K562 (cell line): ENCODE data around the gene CUL5. TPM values are rescaled to one million over a fixed set of nuclear protein-coding genes. Genes with fewer than 3 reads are reported as not detected.

Experiments
- ATAC-seq: fragments of 200-7000 bp; cut with Tn5 transposase; 3 replicates; pipeline ENCODE4 v1.9.1; 2020; ENCODE audit warnings: moderate library complexity
- BruUV-seq: library from RNA; stranded (reverse); fragments of 400-500 nt; replicated peaks from 2 replicates; lab custom pipeline; 2021; lab: Mats Ljungman, UMichigan
- CTCF ChIA-PET: fragments of 300-600 bp; formaldehyde crosslinking; extraction: SDS; loops from one replicate; lab custom pipeline; 2021; ENCODE audit warnings: low intra/inter-chr PET ratio; lab: Yijun Ruan, JAX
- POLR2A ChIA-PET: fragments of 300-600, 350-650 bp; sonication (Branson Sonifier 250); formaldehyde crosslinking; extraction: SDS; loops from one replicate; lab custom pipeline; 2021; ENCODE audit warnings: antibody characterized with exemption, inconsistent platforms; lab: Yijun Ruan, JAX
- DNase-seq, 4 experiments: peaks; one replicate each; pipeline versions ENCODE4 v3.0.0 to v3.0.0-alpha.2; 2011 to 2018; ENCODE audit warnings: low spot score in 3 of 4, mixed read lengths in 3 of 4; ENCODE audit errors: extremely low read depth in 1 of 4
- FAIRE-seq: peaks from 2 replicates; lab custom pipeline; 2011; peaks lifted over from hg19 to GRCh38; lab: Jason Lieb, UNC
- H2AFZ ChIP-seq: 2 replicates; pipeline ENCODE4 v1.6.0; 2011; ENCODE audit warnings: low read depth, low read length, control low read depth, inconsistent platforms
- H3K27ac ChIP-seq: fragments of 200-600 bp; 3 replicates; pipeline ENCODE4 v1.8.0; 2011; ENCODE audit warnings: low read depth, mild to moderate bottlenecking, control low read depth, inconsistent platforms, low read length, moderate library complexity, mixed read lengths; ENCODE audit errors: extremely low read depth
- H3K27me3 ChIP-seq, 2 experiments: fragments of 300-600 bp in 1 of 2; 2 replicates in 1 of 2; 3 replicates in 1 of 2; pipeline versions ENCODE4 v1.6.0 to v1.8.0; 2011; ENCODE audit warnings: inconsistent platforms in 2 of 2, low read length in 2 of 2, mild to moderate bottlenecking in 1 of 2, mixed read lengths in 1 of 2, moderate library complexity in 1 of 2; ENCODE audit not compliant: control insufficient read depth in 2 of 2, insufficient read depth in 2 of 2
- H3K36me3 ChIP-seq: fragments of 300-600 bp; 3 replicates; pipeline ENCODE4 v1.8.0; 2011; ENCODE audit warnings: mild to moderate bottlenecking, low read length, inconsistent platforms; ENCODE audit not compliant: control insufficient read depth, insufficient read depth
- H3K4me1 ChIP-seq, 2 experiments: fragments of 200-600 bp in 1 of 2; replicated peaks in 1 of 2; 2 replicates in 1 of 2; 3 replicates in 1 of 2; pipeline versions ENCODE4 v1.5.1 to v1.8.0; 2011; ENCODE audit warnings: inconsistent platforms in 2 of 2, low read length in 2 of 2, mild to moderate bottlenecking in 1 of 2, mixed read lengths in 1 of 2, moderate library complexity in 1 of 2; ENCODE audit not compliant: control insufficient read depth in 2 of 2, insufficient read depth in 2 of 2
- H3K4me2 ChIP-seq: 2 replicates; pipeline ENCODE4 v1.6.1; 2011; ENCODE audit warnings: low read length, control low read depth, inconsistent platforms, mixed read lengths; ENCODE audit not compliant: insufficient read depth
- H3K4me3 ChIP-seq: fragments of 200-600 bp; sonication (generic), shearing (Covaris generic); 2 replicates; pipeline ENCODE4 v1.5.1; 2016; ENCODE audit warnings: control low read depth, inconsistent platforms
- H3K79me2 ChIP-seq: fragments of 200-600 bp; 3 replicates; pipeline ENCODE4 v1.8.0; 2011; ENCODE audit warnings: low read length, inconsistent platforms; ENCODE audit not compliant: control insufficient read depth, insufficient read depth
- H3K9ac ChIP-seq, 2 experiments: 2 replicates each; pipeline versions ENCODE4 v1.6.0 to v1.6.1; 2011; ENCODE audit warnings: low read depth in 2 of 2, low read length in 2 of 2, control low read depth in 1 of 2, inconsistent platforms in 1 of 2, mild to moderate bottlenecking in 1 of 2, mixed read lengths in 1 of 2; ENCODE audit not compliant: insufficient read depth in 1 of 2
- H3K9me1 ChIP-seq: one replicate; pipeline ENCODE4 v1.6.0; 2011; ENCODE audit warnings: inconsistent platforms, mild to moderate bottlenecking, low read length, moderate library complexity; ENCODE audit not compliant: control insufficient read depth, insufficient read depth
- H3K9me3 ChIP-seq: replicated peaks from 2 replicates; pipeline ENCODE4 v1.5.1; 2011; ENCODE audit warnings: low read depth, low read length, inconsistent platforms; ENCODE audit not compliant: control insufficient read depth, insufficient read depth
- H4K20me1 ChIP-seq: replicated peaks from 2 replicates; pipeline ENCODE4 v1.6.1; 2011; ENCODE audit warnings: low read length, inconsistent platforms, mixed read lengths; ENCODE audit not compliant: control insufficient read depth, insufficient read depth
- AFF4 ChIP-seq: sonication (generic); formaldehyde crosslinking; IDR thresholded peaks from 2 replicates; pipeline ENCODE4 v1.8.0; 2023; ENCODE audit warnings: mild to moderate bottlenecking, missing genetic modification reagents
- DEAF1 ChIP-seq: fragments of 450-650 bp; formaldehyde crosslinking; IDR thresholded peaks from 2 replicates; pipeline ENCODE4 v1.4.0; 2020; ENCODE audit warnings: mild to moderate bottlenecking, moderate library complexity
- REST ChIP-seq, 2 experiments: fragments of 450-650 bp; formaldehyde crosslinking in 1 of 2; IDR thresholded peaks; 2 replicates each; pipeline versions ENCODE4 v1.4.0 to v1.6.1; 2014 to 2020; ENCODE audit warnings: mild to moderate bottlenecking in 2 of 2, borderline replicate concordance in 1 of 2, low read depth in 1 of 2
- ZC3H4 ChIP-seq: sonication (generic); formaldehyde crosslinking; IDR thresholded peaks from 2 replicates; pipeline ENCODE4 v1.9.0; 2021; ENCODE audit warnings: missing genetic modification reagents, borderline replicate concordance
- ZNF384 ChIP-seq: IDR thresholded peaks from 2 replicates; pipeline ENCODE4 v1.6.1; 2012; ENCODE audit warnings: low read depth, low read length, improper control_type of control experiment
- in situ Hi-C: fragments of 300-500 bp; cut with MboI; formaldehyde crosslinking; loops from 4 replicates; pipeline ENCODE4 v1.15.0; 2018; ENCODE audit warnings: inconsistent platforms, mixed read lengths
- intact Hi-C: fragments of 100-400 bp; cut with micrococcal nuclease; formaldehyde crosslinking; loops from 2 replicates; pipeline ENCODE4 v1.14.2; 2022
- polyA plus RNA-seq, 8 experiments: library from polyadenylated mRNA; depleted of rRNA in 4 of 8; stranded (reverse) in 5 of 8; unstranded in 3 of 8; fragments of >200 nt; fragmentation: Nextera tagmentation in 2 of 8; fragmentation: Illumina TruSeq in 1 of 8; extraction: Ambion mirVana in 2 of 8; extraction: Trizol in 1 of 8; gene quantifications; 2 replicates each; pipeline versions ENCODE4 v1.2.1 to v1.2.3, GENCODE V29; 2011 to 2014; ENCODE audit warnings: inconsistent platforms in 1 of 8, missing spikeins in 1 of 8
- total RNA-seq, 7 experiments: library from RNA; depleted of rRNA in 6 of 7; stranded (reverse); fragments of >200 nt in 6 of 7; fragmentation: Illumina TruSeq in 2 of 7; extraction: Trizol in 2 of 7; gene quantifications; 2 replicates each; pipeline versions ENCODE4 v1.2.1 to v1.2.3, GENCODE V29; 2011 to 2021; ENCODE audit warnings: low replicate concordance in 1 of 7

Gene CUL5
- total and polyA plus RNA-seq, 9 of the 15 experiments (the other 6 are each of a cell fraction or from before 2014, with no cell fraction given) = 14.3 to 45.9 (median 23.0) TPM

GRCh38 chr11:108117746-108118371 lies 109.2 kb downstream of the CUL5 start:
- FAIRE-seq (no peak), DNase-seq (peak in 3 of 4 experiments; percentile 20 to 59 (median 47)), ATAC-seq (no peak)
- H3K27ac ChIP-seq = no peak overlapping the region
- intact Hi-C loops (loop anchor here (1.0 kb wide), 1 partner anchor 530 kb away; no protein-coding TSS in a partner anchor), in situ Hi-C loops (no loop called here)
- CTCF ChIA-PET = interaction anchor here (0.8 to 1.5 kb wide), 3 partner anchors 105 to 537 kb away, joined by 4 to 8 read pairs (median 7); partner anchors contain the start of gene NPAT
- no peak overlapping the region for H3K4me3 ChIP-seq
- no TSS peak for BruUV-seq
- H3K27me3 ChIP-seq = no peaks in the 10 kb centered on the region
- H3K9me1 ChIP-seq = no peaks in the 10 kb centered on the region
- H2AFZ ChIP-seq = no peak overlapping the region
- H3K4me2 ChIP-seq = no peak overlapping the region
- H3K9me3 ChIP-seq = no peaks in the 10 kb centered on the region
- H3K79me2 ChIP-seq = peaks cover 14% of the 10 kb centered on the region
- 0 out of 2 replicates have a peak, but pooled peaks cover 3% of the 10 kb centered on the region for H4K20me1 ChIP-seq
- no peak overlapping the region for H3K9ac ChIP-seq
- H3K36me3 ChIP-seq = no peaks in the 10 kb centered on the region
- POLR2A ChIA-PET = no interaction called here
- H3K4me1 ChIP-seq = peaks cover 6 to 14% of the 10 kb centered on the region in 2 experiments; a peak in 3 of 5 replicates
- TF ChIP-seq AFF4 (CRISPR knock-in tag) (no peak), ZC3H4 (CRISPR knock-in tag) (no peak), DEAF1 (CRISPR knock-in tag) (peak; percentile 77), REST (IDR thresholded peaks at IDR 0.05; ENCODE audit: borderline replicate concordance) (peak; percentile 61; the same call in 1 of the 2 replicates), REST (CRISPR knock-in tag; IDR thresholded peaks at IDR 0.05; ENCODE audit: low read depth) (no peak), ZNF384 (no peak)
